GM21737 (cell line): ENCODE data around the gene CYTH1.

ENCODE experiments used
- ATAC-seq: cut with Tn5 transposase; IDR thresholded peaks from one replicate; pipeline ENCODE4 v1.9.1; 2021; ENCODE audit warnings: mild to moderate bottlenecking, moderate library complexity; ENCODE audit not compliant: unreplicated experiment

The CYTH1 gene

GRCh38 chr17:78629436-78629995 is 152.6 kb downstream of the CYTH1 start:
- ATAC-seq: no peak

- ATAC-seq: no peak
Measured at GRCh38 chr17:78628547-78629435, 153.3 kb downstream of the CYTH1 start.

- no peak for ATAC-seq
Measured at GRCh38 chr17:78624324-78625151, 157.5 kb downstream of the CYTH1 start.
